IPS-20b (cell line): ENCODE results near the gene PBOV1.

ENCODE experiments used
- H3K27ac ChIP-seq: one replicate; pipeline ENCODE4 v1.5.1; 2013; ENCODE audit warnings: low read length
- H3K27me3 ChIP-seq: 2 replicates; pipeline ENCODE4 v1.6.1; 2013; ENCODE audit warnings: mild to moderate bottlenecking, low read length, inconsistent platforms; ENCODE audit not compliant: insufficient read depth
- H3K36me3 ChIP-seq: 2 replicates; pipeline ENCODE4 v1.6.1; 2013; ENCODE audit warnings: low read depth, mild to moderate bottlenecking, inconsistent platforms, low read length, moderate library complexity; ENCODE audit not compliant: insufficient read depth
- H3K4me1 ChIP-seq: 2 replicates; pipeline ENCODE4 v1.6.1; 2013; ENCODE audit warnings: mild to moderate bottlenecking, control low read depth, inconsistent platforms, low read length, moderate library complexity; ENCODE audit not compliant: insufficient read depth
- H3K4me3 ChIP-seq: 2 replicates; pipeline ENCODE4 v1.5.1; 2013; ENCODE audit warnings: mild to moderate bottlenecking, low read length, inconsistent platforms
- H3K9ac ChIP-seq: 2 replicates; pipeline ENCODE4 v1.6.1; 2013; ENCODE audit warnings: low read depth, mild to moderate bottlenecking, inconsistent platforms, low read length, moderate library complexity
- H3K9me3 ChIP-seq: 2 replicates; pipeline ENCODE4 v1.6.1; 2013; ENCODE audit warnings: mild to moderate bottlenecking, low read depth, low read length, inconsistent platforms; ENCODE audit not compliant: insufficient read depth

Gene PBOV1

GRCh38 chr6:138176652-138177232 is 41.5 kb downstream of the PBOV1 start:
- H3K36me3 ChIP-seq = no peaks in the 10 kb centered on the region
- peaks cover 5% of the 10 kb centered on the region; the same call in 1 of the 2 replicates for H3K9me3 ChIP-seq
- peaks cover 1% of the 10 kb centered on the region; the same call in 1 of the 2 replicates for H3K4me1 ChIP-seq
- H3K27ac ChIP-seq = no peak overlapping the region
- no peak overlapping the region for H3K9ac ChIP-seq
- H3K4me3 ChIP-seq = no peak overlapping the region
- no peaks in the 10 kb centered on the region for H3K27me3 ChIP-seq

GRCh38 chr6:138175596-138175995 is 42.7 kb downstream of the PBOV1 start:
- Histone ChIP-seq H3K27ac (no peak overlapping the region), H3K27me3 (no peaks in the 10 kb centered on the region), H3K4me1 (no peaks in the 10 kb centered on the region)

More at GRCh38 chr6:138175596-138175995, 42.7 kb downstream of the PBOV1 start:
- Histone ChIP-seq H3K36me3 (peaks cover 6% of the 10 kb centered on the region; the same call in 1 of the 2 replicates), H3K9me3 (peaks cover 5% of the 10 kb centered on the region; the same call in 1 of the 2 replicates), H3K4me3 (no peak overlapping the region), H3K9ac (no peak overlapping the region)
